Panc1 (cell line): ENCODE measurements around the gene DDB1. TPM values are rescaled to one million over a fixed set of nuclear protein-coding genes. Genes with fewer than 3 reads are reported as not detected.

Experiments
- ATAC-seq: fragments of 200-7000 bp; cut with Tn5 transposase; 2 replicates; pipeline ENCODE4 v1.9.1; 2020; ENCODE audit warnings: mild to moderate bottlenecking, moderate library complexity
- BruUV-seq: library from RNA; stranded (reverse); fragments of 400-500 nt; replicated peaks from 2 replicates; lab custom pipeline; 2021; lab: Mats Ljungman, UMichigan
- CTCF ChIA-PET: fragments of 300-600 bp; sonication (Branson Sonifier 250); formaldehyde crosslinking; loops from one replicate; lab custom pipeline; 2022; ENCODE audit warnings: antibody characterized with exemption; lab: Charles Lee
- POLR2A ChIA-PET: fragments of 300-600 bp; sonication (Branson Sonifier 250); formaldehyde crosslinking; loops from one replicate; lab custom pipeline; 2022; ENCODE audit warnings: antibody characterized with exemption; lab: Charles Lee
- DNase-seq: peaks from one replicate; pipeline ENCODE4 v3.0.0-alpha.2; 2010; ENCODE audit warnings: low read depth, low spot score
- H3K27ac ChIP-seq: 2 replicates; pipeline ENCODE4 v1.5.1; 2011; ENCODE audit warnings: mild to moderate bottlenecking, low read length, inconsistent platforms
- H3K27me3 ChIP-seq: fragments of 200-500 bp; sonication (Bioruptor generic); 2 replicates; pipeline ENCODE4 v1.6.0; 2014; ENCODE audit warnings: low read length, inconsistent platforms; ENCODE audit not compliant: control insufficient read depth, insufficient read depth
- H3K36me3 ChIP-seq: fragments of 200-500 bp; sonication (Bioruptor generic); 2 replicates; pipeline ENCODE4 v1.5.1; 2014; ENCODE audit warnings: inconsistent platforms, mild to moderate bottlenecking, low read length, moderate library complexity; ENCODE audit not compliant: control insufficient read depth, insufficient read depth
- H3K4me1 ChIP-seq: 2 replicates; pipeline ENCODE4 v1.5.1; 2011; ENCODE audit warnings: inconsistent platforms, mild to moderate bottlenecking, low read length, moderate library complexity; ENCODE audit not compliant: control insufficient read depth, insufficient read depth
- H3K4me3 ChIP-seq, 2 experiments: 2 replicates each; pipeline ENCODE4 v1.5.1; 2011 to 2012; ENCODE audit warnings: low read depth in 2 of 2, low read length in 2 of 2, mild to moderate bottlenecking in 2 of 2, inconsistent platforms in 1 of 2, moderate library complexity in 1 of 2
- H3K9me3 ChIP-seq: fragments of 200-500 bp; sonication (Bioruptor generic); 2 replicates; pipeline ENCODE4 v1.5.1; 2014; ENCODE audit warnings: low read depth, mild to moderate bottlenecking, inconsistent platforms, low read length, moderate library complexity; ENCODE audit not compliant: control insufficient read depth, insufficient read depth
- POLR2AphosphoS5 ChIP-seq: IDR thresholded peaks from 2 replicates; pipeline ENCODE4 v1.6.1; 2012; ENCODE audit warnings: mild to moderate bottlenecking, low read depth, low read length, moderate library complexity
- SIN3A ChIP-seq: IDR thresholded peaks from 2 replicates; pipeline ENCODE4 v1.6.1; 2012; ENCODE audit warnings: low read depth, mild to moderate bottlenecking, low read length, moderate library complexity, borderline replicate concordance; ENCODE audit not compliant: insufficient read depth
- TCF7L2 ChIP-seq: IDR thresholded peaks from 2 replicates; pipeline ENCODE4 v1.6.1; 2011; ENCODE audit warnings: mild to moderate bottlenecking, low read depth, low read length, inconsistent platforms
- in situ Hi-C: cut with HindIII; loops from 2 replicates; pipeline ENCODE4 v1.10.0; 2016; ENCODE audit warnings: low sequenced_read_pairs, low pct_unique_long_range_greater_than_20kb
- intact Hi-C: fragments of 100-400 bp; cut with micrococcal nuclease; formaldehyde crosslinking; loops from one replicate; pipeline ENCODE4 v1.10.0; 2022; ENCODE audit not compliant: unreplicated experiment
- total RNA-seq: library from RNA; stranded (reverse); gene quantifications from one replicate; pipeline ENCODE4 v1.2.1, GENCODE V29; 2021; ENCODE audit not compliant: unreplicated experiment
- TF ChIP-seq, protein P1 (sequence below), 2 experiments: IDR thresholded peaks; 2 replicates each; pipeline ENCODE4 v1.6.1; 2011 to 2012; ENCODE audit warnings: low read depth in 2 of 2, control low read depth in 1 of 2, low read length in 1 of 2, mild to moderate bottlenecking in 1 of 2, moderate library complexity in 1 of 2; ENCODE audit not compliant: insufficient read depth in 1 of 2
- TF ChIP-seq, protein P2 (sequence below): fragments of 450-650 bp; IDR thresholded peaks from 2 replicates; pipeline ENCODE4 v1.5.1; 2017; ENCODE audit warnings: mild to moderate bottlenecking

The DDB1 gene
- total RNA-seq, 1 experiment from 2014 or later: 217 TPM

DNA sequence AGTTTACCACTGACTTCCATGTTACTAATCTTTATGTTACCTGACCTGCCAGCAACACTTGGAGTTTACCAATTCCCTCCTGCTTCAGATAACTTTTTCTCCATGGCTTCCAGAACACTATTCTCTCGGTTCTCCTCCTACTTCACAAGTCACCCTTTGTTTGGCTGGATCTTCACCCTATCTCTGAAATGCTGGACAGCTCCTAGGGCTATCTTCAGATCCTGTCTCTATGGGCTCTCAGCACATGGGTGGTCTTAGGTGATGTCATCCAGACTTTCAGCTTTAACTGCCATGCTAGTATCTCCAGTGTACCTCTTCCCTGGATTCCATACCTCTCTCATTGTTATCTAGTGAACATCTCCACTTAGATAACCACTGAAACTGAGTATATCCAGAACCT, 25.6 kb downstream of the DDB1 start:
- intact Hi-C loops (no loop called here), in situ Hi-C loops (no loop called here)
- BruUV-seq: no TSS peak

DNA sequence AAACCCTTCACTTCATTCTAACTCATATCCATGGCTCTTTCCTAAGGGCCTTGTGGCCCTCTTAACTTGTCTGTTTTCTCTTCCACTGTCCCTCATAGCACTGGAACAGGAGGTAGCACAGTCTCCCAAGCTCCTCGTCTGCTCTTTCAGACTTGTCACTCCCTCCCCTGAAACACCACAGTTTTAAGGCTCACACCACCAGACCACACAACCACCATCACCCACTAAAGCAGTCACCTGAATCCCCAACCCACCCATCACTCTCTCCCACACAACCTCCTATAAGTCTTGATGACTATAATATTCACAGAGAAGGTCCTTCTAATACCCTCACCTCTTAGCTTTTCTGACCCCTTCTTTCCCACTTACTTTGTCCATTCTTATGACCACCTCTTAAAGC, 26.7 kb downstream of the DDB1 start:
- CTCF ChIA-PET: no interaction called here

More for the DNA sequence above, 25.6 kb downstream of the DDB1 start:
- Histone ChIP-seq H3K27ac (no peak overlapping the region), H3K27me3 (no peaks in the 10 kb centered on the region), H3K4me1 (no peaks in the 10 kb centered on the region), H3K4me3 (no peak overlapping the region), H3K9me3 (no peaks in the 10 kb centered on the region), H3K36me3 (peaks cover 42% of the 10 kb centered on the region)
- ATAC-seq (no peak), DNase-seq (no peak)
- TF ChIP-seq, protein P1, sequence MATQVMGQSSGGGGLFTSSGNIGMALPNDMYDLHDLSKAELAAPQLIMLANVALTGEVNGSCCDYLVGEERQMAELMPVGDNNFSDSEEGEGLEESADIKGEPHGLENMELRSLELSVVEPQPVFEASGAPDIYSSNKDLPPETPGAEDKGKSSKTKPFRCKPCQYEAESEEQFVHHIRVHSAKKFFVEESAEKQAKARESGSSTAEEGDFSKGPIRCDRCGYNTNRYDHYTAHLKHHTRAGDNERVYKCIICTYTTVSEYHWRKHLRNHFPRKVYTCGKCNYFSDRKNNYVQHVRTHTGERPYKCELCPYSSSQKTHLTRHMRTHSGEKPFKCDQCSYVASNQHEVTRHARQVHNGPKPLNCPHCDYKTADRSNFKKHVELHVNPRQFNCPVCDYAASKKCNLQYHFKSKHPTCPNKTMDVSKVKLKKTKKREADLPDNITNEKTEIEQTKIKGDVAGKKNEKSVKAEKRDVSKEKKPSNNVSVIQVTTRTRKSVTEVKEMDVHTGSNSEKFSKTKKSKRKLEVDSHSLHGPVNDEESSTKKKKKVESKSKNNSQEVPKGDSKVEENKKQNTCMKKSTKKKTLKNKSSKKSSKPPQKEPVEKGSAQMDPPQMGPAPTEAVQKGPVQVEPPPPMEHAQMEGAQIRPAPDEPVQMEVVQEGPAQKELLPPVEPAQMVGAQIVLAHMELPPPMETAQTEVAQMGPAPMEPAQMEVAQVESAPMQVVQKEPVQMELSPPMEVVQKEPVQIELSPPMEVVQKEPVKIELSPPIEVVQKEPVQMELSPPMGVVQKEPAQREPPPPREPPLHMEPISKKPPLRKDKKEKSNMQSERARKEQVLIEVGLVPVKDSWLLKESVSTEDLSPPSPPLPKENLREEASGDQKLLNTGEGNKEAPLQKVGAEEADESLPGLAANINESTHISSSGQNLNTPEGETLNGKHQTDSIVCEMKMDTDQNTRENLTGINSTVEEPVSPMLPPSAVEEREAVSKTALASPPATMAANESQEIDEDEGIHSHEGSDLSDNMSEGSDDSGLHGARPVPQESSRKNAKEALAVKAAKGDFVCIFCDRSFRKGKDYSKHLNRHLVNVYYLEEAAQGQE (IDR thresholded peaks at IDR 0.05; ENCODE audit: insufficient read depth in 1 of 2, low read depth in 2 of 2, low read length in 1 of 2): peak in 1 of 2 experiments; percentile 64; a peak in 1 of 4 replicates
- TF ChIP-seq, protein P2, sequence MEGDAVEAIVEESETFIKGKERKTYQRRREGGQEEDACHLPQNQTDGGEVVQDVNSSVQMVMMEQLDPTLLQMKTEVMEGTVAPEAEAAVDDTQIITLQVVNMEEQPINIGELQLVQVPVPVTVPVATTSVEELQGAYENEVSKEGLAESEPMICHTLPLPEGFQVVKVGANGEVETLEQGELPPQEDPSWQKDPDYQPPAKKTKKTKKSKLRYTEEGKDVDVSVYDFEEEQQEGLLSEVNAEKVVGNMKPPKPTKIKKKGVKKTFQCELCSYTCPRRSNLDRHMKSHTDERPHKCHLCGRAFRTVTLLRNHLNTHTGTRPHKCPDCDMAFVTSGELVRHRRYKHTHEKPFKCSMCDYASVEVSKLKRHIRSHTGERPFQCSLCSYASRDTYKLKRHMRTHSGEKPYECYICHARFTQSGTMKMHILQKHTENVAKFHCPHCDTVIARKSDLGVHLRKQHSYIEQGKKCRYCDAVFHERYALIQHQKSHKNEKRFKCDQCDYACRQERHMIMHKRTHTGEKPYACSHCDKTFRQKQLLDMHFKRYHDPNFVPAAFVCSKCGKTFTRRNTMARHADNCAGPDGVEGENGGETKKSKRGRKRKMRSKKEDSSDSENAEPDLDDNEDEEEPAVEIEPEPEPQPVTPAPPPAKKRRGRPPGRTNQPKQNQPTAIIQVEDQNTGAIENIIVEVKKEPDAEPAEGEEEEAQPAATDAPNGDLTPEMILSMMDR: no peak
- CTCF ChIA-PET: no interaction called here
- POLR2A ChIA-PET: no interaction called here

More for the DNA sequence above, 26.7 kb downstream of the DDB1 start:
- POLR2A ChIA-PET: no interaction called here
- no peak for ATAC-seq
- no peak for DNase-seq
- no peaks in the 10 kb centered on the region for H3K27me3 ChIP-seq
- no peak overlapping the region for H3K27ac ChIP-seq
- in situ Hi-C loops: no loop called here
- TF ChIP-seq SIN3A: no peak
- TF ChIP-seq, protein P2: no peak
- TF ChIP-seq TCF7L2: no peak
- TF ChIP-seq, protein P1 (IDR thresholded peaks at IDR 0.05; ENCODE audit: insufficient read depth in 1 of 2, low read depth in 2 of 2, low read length in 1 of 2): no peak
- no peak for TF ChIP-seq POLR2AphosphoS5
- H3K4me1 ChIP-seq: no peaks in the 10 kb centered on the region
- BruUV-seq: no TSS peak
- peaks cover 44% of the 10 kb centered on the region for H3K36me3 ChIP-seq
- no peak overlapping the region for H3K4me3 ChIP-seq
- H3K9me3 ChIP-seq: no peaks in the 10 kb centered on the region
- intact Hi-C loops: no loop called here
